Hematopoietic multipotent progenitor cell treated with erythropoietin and hydrocortisone succinate and interleukin-3 and kit ligand, for 6 days (in vitro differentiated cells): ENCODE data around the gene CYP27A1.

Experiments
- DNase-seq: peaks from one replicate; pipeline ENCODE4 v3.0.0-alpha.2; 2015

Gene CYP27A1

GRCh38 chr2:218812096-218812815, 30.3 kb downstream of the CYP27A1 start:
- DNase-seq = no peak

GRCh38 chr2:218812861-218813260, 30.9 kb downstream of the CYP27A1 start:
- no peak for DNase-seq

- DNase-seq = no peak
Measured at GRCh38 chr2:218813771-218814460, 32.0 kb downstream of the CYP27A1 start.

GRCh38 chr2:218814540-218815243, 32.7 kb downstream of the CYP27A1 start:
- DNase-seq = no peak

- DNase-seq = no peak
Measured at GRCh38 chr2:218815244-218815637, 33.3 kb downstream of the CYP27A1 start.

- DNase-seq = no peak
Measured at GRCh38 chr2:218815649-218816048, 33.7 kb downstream of the CYP27A1 start.

- no peak for DNase-seq
Measured at GRCh38 chr2:218816561-218817011, 34.6 kb downstream of the CYP27A1 start.

GRCh38 chr2:218819093-218819492, 37.1 kb downstream of the CYP27A1 start:
- DNase-seq = no peak

GRCh38 chr2:218820746-218821369, 38.9 kb downstream of the CYP27A1 start:
- no peak for DNase-seq

- no peak for DNase-seq
Measured at GRCh38 chr2:218821605-218822211, 39.8 kb downstream of the CYP27A1 start.

GRCh38 chr2:218822622-218823021, 40.7 kb downstream of the CYP27A1 start:
- DNase-seq = no peak

GRCh38 chr2:218823196-218823855, 41.4 kb downstream of the CYP27A1 start:
- DNase-seq = no peak

- DNase-seq = no peak
Measured at GRCh38 chr2:218824004-218824403, 42.1 kb downstream of the CYP27A1 start.

GRCh38 chr2:218826791-218827190, 44.8 kb downstream of the CYP27A1 start:
- no peak for DNase-seq

- DNase-seq = no peak
Measured at GRCh38 chr2:218827701-218828476, 45.9 kb downstream of the CYP27A1 start.

- DNase-seq = no peak
Measured at GRCh38 chr2:218828477-218828778, 46.5 kb downstream of the CYP27A1 start.

- no peak for DNase-seq
Measured at GRCh38 chr2:218829868-218830451, 48.0 kb downstream of the CYP27A1 start.

- no peak for DNase-seq
Measured at GRCh38 chr2:218830526-218831306, 48.8 kb downstream of the CYP27A1 start.

GRCh38 chr2:218831378-218831990, 49.5 kb downstream of the CYP27A1 start, which contains the start of gene PRKAG3:
Gene PRKAG3, minus strand, starts transcription at chr2:218831803.
- DNase-seq = no peak

- no peak for DNase-seq
Measured at GRCh38 chr2:218832081-218832480, 50.1 kb downstream of the CYP27A1 start.
